GM21360 (cell line): ENCODE results near the gene CCR1.
"Not testable (repeated sequence)": the region's sequence is repeated elsewhere in the genome, so short reads cannot be mapped to it uniquely, and the experiment has no call there.

Experiments used
- ATAC-seq: cut with Tn5 transposase; IDR thresholded peaks from one replicate; pipeline ENCODE4 v1.9.1; 2021; ENCODE audit warnings: mild to moderate bottlenecking, moderate library complexity; ENCODE audit not compliant: unreplicated experiment

The CCR1 gene

DNA sequence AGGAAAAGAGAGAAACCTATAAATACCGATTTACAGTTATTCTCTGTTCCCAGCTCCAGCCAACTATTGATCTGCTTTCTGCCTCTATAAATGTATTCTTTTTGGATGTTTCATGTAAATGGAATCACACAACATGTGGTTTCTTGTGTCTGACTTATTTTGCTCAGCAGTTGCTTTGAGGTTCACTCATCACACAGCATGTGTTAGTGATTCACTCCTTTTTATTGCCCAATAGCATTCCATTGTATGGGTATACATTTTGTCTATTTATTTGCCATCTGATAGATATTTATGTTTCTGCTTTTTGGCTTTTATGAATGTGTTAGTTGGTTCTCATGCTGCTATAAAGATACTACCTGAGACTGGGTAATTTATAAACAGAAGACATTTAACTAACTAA, 23.6 kb downstream of the CCR1 start:
- ATAC-seq = no peak

DNA sequence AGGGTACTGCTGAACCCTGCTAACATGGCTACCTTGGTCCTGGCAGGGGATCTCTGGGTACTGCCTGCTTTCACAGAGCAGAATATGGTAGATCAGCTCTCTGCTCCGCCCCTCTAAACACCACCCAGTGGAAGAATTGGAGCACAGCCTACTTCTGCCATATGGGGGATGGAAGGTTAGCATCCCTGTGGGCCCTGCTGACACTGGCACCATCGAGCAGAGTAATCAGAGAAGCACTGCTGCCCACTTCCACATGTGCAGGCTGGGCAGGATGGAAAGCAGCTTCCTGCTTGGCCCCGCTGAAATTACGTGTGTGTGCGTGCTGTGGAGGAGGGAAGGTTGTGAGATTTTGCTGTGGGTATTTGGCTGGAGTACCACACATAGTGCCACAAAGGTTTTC, 24.8 kb downstream of the CCR1 start:
- ATAC-seq = no peak

DNA sequence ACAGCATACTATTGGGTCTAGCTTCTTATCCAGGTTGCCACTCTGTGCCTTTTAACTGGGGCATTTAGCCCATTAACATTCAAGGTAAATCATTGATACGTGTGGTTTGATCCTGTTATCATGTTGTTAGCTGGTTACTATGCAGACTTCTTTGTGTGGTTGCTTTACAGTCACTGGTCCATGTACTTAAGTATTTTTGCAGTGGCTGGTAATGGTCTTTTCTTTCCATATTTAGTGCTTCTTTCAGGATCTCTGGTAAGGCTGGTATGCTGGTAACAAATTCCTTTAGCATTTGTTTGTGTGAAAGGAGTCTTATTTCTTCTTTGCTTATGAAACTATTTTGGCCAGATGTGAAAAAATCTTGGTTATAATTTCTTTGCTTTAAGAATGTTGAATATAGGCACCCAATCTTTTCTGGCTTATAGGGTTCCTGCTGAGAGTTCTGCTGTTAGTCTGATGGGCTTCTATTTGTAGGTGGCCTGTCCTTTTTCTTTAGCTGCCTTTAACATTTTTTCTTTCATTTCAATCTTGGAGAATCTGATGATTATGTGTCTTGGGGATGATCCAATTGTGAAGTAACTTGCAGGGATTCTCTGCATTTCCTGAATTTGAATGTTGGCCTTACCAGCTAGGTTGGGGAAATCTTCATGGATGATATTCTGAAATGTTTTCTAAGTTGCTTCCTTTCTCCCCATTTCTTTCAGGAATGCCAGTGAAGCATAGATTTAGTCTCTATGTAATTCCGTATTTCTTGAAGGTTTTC, 39.3 kb downstream of the CCR1 start:
- no peak for ATAC-seq

DNA sequence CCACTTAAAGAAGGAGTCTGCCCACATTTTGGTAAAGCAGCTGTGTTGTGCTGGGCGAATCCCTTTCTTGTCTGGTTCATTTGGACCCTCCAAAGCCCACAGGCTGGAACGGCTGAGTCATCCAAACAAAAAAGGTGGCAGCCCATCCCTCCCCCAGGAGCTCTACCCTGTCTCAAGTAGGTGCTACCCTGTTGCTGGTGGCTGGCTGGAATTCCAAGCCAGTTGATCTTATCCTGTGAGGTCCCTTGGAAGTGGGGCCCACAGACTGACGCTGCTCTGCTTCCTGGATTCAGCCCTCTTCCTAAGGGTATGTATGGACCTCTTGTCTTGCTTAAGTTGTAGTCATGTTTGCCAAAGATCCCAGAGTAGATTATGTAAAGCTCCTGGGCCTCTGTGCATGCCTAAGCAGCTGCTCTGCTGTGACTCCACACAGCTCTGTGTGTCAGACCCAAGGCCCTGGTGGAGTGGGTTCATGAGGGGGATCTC, 44.5 kb downstream of the CCR1 start:
- no peak for ATAC-seq

DNA sequence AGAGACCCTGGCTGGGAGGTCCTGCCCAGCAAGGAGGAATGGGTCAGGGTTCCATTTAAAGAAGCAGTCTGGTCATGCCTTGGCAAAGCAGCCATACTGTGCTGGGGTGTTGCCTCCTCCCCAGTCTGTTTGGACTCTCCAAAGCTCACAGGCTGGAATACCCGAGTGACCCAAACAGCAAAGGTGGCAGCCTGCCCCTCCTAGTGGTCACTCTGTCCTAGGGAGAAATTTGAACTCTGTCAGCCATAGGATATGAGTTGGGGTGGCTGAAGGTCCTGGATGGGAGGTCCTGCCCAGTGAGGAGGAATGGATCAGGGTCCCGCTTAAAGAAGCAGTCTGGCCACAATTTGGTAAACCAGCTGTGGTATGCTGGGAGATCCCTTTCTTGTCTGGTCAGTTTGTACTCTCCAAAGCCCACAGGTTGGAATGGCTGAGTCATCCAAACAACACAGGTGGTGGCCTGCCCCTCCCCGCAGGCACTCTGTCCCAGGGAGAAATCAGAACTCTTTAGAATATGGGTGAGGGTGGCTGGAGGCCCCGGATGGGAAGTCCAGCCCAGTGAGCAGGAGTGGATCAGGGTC, 45.0 kb downstream of the CCR1 start:
- no peak for ATAC-seq

DNA sequence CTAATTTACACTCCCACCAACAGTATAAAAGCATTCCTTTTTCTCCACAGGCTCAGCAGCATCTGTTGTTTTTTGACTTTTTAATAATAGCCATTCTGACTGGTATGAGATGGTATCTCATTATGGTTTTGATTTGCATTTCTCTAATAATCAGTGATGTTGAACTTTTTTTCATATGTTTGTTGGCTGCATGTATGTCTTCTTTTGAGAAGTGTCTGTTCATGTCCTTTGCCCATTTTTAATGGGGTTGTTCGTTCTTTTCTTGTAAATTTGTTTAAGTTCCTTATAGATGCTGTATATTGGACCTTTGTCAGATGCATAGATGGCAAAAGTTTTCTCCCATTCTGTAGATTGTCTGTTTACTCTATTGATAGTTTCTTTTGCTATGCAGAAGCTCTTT, 50.4 kb downstream of the CCR1 start:
- not testable (repeated sequence) for ATAC-seq

DNA sequence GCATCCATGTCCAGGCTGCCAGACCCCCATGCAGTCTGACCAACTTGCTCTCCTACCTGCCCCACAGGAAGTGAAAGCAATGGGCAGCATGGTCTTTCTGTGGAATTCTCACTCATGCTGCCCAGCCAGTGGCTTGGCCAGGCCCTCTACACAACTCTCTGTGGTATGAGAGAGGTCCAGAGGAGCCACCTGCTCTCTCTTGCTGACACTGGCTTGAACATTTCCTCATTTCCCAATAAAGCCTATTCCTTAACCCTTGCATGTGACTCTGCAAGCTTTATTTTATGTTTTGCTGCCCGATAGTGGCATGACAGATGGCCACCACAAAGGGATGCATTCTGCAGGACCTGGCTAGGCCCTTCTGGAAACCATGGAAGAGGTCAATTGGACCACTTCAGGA, 53.8 kb downstream of the CCR1 start:
- ATAC-seq = no peak
